Stimulated activated CD4-positive, alpha-beta T cell treated with anti-CD3 and anti-CD28 coated beads, TNF-alpha, amount 100 ng/mL, for 4 hours (primary cell): ENCODE data around the gene TUBGCP6.

Experiments used
- DNase-seq, 3 experiments: peaks; one replicate each; pipeline ENCODE4 v3.0.0-alpha.2; 2020; ENCODE audit warnings: low read depth in 3 of 3

The TUBGCP6 gene

DNA sequence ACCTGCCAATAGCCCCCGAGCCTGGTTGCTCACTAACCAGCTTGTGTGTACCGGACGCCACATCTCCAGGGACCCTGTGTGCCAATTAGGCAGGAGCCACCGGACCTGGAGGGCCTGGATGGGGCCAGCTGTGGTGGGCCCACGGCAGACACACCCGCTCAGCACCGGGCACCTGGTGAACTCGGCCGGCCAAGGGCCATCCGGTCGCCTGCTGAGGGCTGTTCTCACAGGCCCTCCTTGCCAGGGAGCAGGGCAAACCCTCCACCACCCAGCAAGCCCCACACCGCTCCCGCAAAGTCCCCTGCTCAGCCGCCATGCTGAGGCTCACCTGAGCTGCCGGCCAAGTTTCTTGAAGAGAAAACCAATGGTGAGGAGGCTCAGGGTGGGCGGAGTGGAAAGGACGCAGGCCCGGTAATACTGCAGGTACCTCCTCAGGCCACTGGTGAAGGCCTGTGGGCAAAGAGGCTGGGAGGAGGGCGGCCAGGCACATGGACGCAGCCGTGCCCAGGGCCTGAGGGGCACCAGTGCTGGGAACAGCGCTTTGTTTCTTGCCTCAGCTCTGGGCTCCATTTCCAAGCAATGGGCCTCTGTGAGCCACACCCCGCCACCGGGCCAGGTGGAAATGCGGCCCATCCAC is 17.1 kb downstream of the TUBGCP6 start:
- DNase-seq, result no peak

GRCh38 chr22:50226875-50227165 is 18.0 kb downstream of the TUBGCP6 start:
- no peak for DNase-seq

DNA sequence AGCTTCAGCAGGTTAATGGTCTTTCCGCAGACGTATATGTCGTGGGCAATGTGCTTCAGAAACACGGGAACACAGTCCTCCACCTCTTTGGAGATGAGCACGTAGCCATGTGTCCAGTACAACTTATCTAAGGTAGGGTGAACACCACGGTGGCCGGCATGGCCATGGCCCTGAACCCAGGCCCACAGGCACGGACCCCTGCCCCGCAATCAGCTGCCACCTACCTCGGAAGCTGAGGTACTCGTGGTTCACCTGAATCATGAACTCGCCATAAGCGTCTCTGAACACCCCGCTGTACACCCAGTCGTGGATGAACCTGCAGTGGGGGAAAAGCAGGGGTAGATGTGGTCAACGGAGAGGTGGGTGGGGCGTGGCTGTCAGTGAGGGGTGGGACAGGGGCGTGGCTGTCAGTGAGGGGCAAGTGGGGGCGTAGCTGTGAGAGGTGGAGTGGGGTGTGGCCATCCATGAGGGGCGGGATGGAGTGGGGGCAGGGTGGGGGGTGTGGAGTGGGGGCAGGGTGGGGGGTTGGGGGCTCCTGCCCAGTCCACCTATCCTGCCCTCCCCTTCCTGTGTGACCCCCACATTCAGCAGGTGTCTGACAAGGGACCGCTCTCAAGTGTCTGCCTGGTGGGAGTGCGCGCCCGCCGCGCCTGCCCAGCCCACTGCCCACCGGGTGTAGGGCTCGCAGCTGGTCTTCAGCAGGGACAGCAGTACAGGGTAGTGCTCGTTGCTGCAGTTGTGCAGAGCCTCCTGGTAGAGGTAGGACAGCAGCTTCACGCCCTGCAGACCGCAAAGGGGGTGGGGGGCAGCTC is 18.6 kb downstream of the TUBGCP6 start:
- DNase-seq, result no peak

DNA sequence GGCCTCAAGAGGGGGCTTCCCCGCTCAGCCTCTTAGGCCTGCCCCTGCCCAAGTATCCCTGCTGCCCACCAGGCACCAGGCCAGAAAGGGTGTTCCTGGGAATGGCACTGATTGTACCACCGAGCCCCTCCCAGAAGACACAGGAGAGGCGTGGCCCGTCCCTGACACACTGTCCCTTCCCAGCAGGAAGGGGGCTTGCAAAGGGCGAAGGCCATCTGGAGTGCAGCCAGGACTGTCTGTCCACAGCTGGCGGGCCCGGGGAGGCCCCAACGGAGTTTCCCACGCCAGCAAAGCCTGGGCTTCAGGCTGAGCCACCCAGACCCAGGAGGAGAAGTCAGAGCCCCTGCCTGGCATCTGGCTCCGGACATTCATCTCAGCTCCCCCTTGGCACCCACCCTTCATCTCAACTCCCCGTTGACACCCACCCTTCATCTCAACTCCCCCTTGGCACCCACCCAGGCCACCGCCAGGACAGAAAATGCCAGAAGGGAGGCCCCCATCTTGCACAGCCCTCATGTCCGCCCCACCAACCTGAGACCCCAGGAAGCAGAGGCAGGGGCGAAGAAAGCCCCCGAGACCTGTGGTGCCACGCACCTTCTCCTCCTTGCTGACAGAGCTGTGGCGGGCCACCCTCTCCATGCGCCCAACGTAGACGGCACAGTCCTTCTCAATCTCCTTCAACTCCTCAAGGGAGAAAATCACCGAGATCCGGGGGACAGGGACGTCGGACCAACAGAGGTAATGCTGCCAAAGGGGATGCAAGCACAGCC is 19.4 kb downstream of the TUBGCP6 start:
- DNase-seq, result no peak

- DNase-seq, result no peak
Measured at GRCh38 chr22:50224071-50224470, 20.8 kb downstream of the TUBGCP6 start.

DNA sequence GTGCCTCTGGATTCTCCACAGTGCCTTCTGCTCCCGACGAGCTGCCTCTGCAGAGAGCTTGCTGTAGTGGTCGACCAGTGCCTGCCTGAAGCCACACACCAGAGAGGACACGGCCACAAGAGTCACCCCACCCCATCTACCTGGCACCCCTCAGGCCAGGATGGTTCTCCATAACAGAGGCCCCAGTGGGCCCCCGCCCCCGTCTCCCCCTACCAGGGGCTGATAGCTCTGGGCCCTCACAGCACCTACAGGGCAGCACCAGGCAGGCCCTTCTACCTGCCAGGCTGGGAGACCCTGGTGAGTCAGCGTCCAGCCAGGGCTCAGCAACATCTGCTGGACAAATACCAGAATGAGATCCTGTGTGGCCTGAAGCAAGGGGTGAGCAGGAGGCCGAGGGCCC is 22.3 kb downstream of the TUBGCP6 start:
- DNase-seq, result no peak

DNA sequence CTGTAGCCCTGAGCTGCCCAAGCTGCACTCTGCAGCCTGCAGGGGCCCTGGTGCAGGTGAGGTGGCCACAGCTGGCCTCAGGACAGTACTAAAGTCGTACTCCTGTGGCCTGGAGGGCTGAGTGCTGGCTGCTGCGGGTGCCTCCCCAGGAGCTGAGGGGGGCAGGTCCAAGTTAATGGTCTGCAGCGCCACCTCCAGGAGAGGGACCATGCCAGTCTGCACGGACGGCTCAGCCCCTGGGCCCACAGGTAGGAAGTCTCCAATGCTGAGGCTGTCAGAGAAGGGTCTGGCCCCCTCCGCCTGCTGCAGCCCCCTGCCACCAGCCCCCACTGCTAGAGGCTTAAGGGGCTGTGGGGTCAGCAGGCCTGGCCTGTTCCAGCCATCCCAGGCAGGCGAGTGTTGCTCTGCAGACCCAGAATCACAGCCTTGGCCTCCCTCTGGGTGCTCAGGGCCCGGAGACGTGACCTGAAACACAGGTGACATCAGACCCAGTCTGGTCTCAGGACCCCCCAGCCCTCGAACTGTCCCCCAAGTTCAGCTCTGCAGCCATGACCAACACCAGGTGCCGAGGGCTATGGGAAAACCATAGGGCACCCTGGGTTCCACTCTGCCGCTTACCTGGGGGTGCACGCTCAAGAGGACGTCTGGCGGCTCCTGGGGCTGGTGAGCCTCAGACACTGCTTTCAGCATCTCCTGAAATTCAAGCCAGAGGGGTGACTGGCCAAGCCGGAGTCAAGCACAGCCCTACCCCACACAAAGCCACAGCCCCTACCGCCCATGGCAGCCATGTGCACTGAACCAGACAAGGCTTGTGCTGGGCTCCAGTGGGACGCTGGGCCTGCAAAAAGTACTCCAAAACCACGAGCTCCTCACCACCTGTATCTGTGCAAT is 23.2 kb downstream of the TUBGCP6 start:
- DNase-seq, result no peak

DNA sequence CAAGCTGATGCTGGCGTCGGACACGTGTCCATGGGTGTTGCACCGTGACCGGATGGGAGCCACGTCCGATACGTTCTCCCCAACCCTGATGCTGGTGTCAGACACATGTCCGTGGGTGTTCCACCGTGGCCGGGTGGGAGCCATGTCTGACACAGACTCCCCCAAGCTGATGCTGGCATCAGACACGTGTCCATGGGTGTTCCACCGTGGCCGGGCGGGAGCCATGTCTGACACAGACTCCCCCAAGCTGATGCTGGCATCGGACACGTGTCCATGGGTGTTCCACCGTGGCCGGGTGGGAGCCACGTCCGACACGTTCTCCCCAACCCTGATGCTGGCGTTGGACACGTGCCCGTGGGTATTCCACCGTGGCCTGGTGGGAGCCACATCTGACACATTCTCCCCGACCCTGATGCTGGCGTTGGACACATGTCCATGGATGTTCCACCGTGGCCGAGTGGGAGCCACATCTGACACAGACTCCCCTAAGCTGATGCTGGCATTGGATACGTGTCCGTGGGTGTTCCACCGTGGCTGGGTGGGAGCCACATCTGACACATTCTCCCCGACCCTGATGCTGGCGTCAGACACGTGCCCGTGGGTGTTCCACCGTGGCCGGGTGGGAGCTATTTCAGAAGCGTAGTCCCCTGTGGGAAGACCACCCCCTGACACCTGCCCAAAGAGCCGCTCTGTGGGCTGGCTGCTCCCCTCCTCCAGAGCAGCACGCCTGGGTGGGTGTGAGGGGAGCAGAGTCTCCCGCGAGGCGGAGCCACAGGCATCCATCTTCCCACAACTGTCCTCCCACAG is 24.0 kb downstream of the TUBGCP6 start:
- no peak for DNase-seq

DNA sequence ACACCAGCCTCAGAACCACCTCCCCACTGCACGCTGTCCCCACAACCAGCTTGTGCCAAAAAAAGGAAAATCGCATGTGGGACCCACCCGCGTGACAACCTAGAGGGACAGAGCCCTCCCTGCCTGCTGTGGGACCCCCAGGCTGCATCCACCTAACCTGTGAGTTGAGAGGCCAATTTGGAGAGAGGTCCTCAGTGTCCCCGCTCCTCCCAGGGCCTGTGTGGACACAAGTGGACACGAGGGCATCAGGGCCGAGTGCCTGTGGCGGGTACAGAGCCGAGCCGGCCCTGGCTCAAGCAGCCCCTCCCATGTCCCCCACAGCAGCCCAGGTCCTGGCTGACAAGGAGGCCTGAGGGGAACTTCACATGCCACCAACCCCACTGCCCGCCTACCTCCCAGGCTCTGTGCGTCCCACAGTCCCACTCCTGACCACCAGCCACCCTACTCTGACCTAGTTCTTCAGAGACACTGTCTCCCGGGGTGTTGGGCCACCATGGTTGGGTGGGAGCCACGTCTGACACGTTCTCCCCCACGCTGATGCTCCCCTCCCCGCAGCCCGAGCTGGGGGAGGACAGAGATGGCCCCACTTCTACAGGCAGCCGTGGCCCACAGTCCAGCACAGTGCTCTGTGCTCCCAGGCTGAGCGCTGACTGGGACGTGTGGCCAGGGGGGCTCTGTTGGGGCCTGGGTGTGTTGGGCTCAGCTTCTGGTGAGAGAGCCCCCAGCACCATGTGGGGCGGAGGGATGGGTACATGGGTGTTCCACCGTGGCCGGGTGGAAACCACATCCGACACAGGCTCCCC is 24.8 kb downstream of the TUBGCP6 start:
- no peak for DNase-seq

DNA sequence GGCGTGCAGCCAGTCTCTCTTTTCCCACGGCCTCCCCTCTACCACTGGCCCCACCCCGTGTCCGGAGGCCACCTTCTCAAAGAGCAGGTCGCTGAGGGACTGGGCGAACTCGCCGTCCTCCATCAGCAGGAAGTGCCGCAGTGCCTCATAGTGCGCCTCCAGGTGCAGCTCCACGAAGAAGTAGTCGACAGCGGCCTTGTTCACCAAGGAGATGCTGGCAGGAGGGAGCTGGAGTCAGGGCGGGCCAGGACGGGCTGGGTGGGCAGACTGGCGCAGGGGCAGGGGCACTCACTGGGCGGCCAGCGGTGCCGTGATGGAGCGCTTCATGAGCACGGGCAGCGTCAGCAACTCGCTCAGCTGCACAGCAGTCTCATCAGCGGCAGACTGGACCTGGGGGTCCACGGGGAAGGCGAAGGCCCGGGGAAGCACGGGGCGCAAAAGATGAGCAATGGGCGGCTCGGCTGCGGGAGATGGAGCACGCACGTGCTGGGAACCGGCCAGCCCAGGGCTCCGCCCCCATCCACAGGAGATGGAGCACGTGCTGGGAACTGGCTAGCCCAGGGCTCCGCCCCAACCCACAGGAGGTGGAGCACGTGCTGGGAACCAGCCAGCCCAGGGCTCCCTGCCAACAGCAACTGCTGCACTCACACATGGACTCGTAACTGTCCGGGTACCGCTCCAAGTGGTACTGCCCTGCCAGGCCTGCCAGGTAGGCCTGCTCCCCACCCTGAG is 25.7 kb downstream of the TUBGCP6 start:
- no peak for DNase-seq

DNA sequence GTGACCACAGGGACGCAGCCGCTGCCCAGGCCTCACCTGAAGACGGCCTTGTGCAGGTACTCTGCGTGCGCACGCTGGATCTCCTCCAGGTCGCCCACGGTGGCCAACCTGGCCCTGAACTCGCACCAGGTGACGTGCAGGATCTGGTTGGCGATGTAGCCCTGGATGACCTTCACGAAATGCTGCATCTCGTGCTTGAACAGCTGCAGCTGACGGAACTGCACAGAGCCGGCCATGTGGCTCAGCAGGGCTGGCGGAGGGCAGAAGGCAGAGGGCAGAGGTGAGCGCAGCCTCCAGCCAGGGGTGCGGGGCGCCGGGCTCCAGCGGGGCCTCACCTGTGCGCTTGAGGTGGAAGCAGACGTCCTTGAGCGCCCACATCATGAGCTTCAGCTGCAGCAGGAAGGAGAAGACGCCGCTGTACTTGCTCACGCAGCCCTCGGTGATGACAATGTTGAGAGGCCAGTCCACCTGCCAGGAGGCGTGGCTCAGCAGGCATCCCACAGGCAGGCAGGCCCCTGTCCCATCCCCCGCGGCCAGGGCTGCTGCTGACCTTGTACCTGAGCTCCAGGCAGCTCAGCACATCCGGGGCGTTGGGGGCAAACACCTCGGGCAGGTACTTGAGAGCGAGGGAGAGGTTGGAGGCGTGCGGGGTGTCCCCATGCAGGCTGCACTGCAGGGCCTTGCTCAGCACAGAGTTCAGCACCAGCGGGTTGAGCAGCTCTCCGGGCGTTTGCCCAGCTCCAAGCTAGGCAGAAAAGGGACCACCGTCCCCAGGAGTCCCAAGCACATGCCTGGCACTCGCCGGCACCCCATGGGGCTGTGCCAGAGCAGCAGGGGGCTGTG is 26.4 kb downstream of the TUBGCP6 start:
- DNase-seq, result no peak

DNA sequence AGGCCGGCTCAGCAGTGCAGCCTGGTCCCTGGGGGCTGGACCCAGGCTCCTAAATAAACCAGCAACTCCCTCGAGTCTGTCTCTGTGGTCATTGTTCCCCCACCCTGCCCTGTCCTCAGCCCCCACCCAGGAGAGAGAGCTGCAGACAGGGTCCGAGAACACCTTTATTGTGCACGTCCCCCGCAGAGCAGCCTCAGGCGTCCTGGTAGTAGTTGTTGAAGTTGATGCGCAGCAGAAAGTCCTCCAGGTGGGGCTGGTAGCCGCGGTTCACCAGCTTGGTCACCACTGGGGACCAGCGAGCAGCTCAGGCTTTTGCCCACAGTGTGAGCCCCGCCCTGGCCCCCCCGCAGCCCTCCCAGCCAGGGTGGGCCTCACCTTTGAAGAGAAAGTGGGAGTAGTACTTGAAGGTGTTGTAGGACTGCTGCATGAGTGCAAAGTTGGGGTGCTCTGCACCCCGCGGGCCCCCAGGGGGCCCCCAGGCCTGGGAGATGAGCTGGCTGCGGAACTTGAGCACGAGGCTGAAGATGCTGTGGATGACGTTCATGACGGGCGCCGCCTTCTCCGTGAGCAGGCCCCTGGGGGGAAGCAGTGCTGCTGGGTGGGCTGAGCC is 27.2 kb downstream of the TUBGCP6 start:
- DNase-seq, result no peak

DNA sequence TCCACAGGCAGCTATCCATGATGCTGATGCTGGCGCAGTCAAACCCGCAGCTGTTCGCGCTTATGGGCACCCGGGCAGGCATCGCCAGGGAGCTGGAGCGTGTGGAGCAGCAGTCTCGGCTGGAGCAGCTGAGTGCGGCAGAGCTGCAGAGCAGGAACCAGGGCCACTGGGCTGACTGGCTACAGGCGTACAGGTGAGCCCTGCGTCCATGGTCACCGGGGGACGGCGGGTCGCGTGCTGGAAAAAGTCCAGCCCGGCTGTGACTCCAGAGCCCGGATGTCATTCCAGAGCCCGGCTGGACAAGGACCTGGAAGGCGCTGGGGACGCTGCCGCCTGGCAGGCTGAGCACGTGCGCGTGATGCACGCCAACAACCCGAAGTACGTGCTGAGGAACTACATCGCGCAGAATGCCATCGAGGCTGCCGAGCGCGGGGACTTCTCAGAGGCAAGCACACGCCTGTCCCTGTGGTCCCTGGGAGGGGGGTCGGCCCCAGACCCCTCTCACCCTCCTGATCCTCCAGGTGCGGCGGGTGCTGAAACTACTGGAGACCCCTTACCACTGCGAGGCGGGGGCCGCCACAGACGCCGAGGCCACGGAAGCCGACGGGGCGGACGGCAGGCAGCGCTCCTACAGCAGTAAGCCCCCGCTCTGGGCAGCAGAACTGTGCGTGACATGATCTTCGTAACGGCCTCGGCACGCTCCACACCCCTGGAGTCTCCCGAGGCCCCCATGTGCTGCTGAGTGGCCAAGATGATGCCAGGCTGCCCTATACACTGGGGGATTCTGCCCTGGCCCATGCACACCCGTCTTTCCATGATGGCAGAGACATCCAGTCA is 27.9 kb downstream of the TUBGCP6 start:
- no peak for DNase-seq

DNA sequence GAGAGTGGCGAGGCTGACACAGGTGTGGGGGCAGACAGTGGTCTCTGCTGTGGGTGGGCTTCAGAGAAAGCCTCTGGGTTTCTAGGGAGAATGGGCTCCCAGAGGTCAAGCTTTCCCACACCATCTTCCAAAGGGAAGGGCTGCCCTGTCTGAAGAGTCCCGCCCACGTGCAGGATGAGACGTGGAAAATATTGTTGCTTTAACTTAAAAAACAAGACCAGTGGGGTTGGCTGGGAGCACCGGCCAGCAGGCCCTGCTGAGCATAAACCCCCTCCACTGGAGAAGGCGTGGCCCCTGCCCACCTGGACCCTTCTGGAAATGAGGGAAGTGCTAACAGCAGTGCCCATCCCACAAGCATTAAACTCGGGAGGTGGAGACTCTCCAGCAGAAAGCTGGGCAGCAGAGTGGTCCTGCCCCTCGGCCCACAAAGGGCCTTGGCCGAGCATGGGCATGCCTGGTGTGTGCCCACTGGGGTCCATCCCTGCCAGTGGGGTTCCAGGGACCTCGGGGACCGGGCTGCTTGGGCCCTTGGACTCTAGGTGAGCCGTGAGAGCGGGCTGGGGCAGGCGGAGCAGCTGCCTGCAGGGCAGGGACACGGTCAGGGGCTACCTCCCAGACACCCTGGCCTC is 28.7 kb downstream of the TUBGCP6 start:
- no peak for DNase-seq

- DNase-seq, result no peak
Measured at GRCh38 chr22:50215297-50216054, 29.3 kb downstream of the TUBGCP6 start.

DNA sequence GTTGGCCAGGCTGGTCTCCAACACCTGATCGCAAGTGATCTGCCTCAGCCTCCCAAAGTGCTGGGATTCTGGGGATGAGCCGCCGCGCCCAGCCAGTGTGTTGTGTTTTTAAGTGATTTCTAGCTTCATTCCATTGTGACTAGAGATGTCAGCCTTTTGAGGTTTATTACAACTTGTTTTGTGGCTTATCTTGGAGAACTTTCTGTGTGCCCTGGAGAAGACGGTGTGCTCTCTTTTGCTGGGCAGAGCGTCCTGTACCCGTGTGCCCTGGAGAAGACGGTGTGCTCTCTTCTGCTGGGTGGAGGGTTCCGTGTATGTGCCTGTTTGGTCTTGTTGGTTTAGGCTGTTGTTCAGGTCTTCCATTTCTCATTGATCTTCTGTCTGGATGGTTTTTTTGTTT is 31.6 kb downstream of the TUBGCP6 start:
- DNase-seq, result no peak
